Type B pancreatic cell (in vitro differentiated cells): ENCODE measurements around the gene CCDC158. TPM values are rescaled to one million over a fixed set of nuclear protein-coding genes. Genes with fewer than 3 reads are reported as not detected.

ENCODE experiments used
- DNase-seq: peaks from one replicate; pipeline ENCODE4 v3.0.0; 2021; ENCODE audit warnings: mixed read lengths; ENCODE audit not compliant: unreplicated experiment; ENCODE audit errors: extremely low spot score
- H3K27ac Mint-ChIP-seq: 2 replicates; pipeline ENCODE4 v1.8.0; 2021; ENCODE audit warnings: mild to moderate bottlenecking, mixed read lengths
- H3K27me3 Mint-ChIP-seq: 2 replicates; pipeline ENCODE4 v1.8.0; 2021; ENCODE audit warnings: mixed read lengths
- H3K36me3 Mint-ChIP-seq: 2 replicates; pipeline ENCODE4 v1.8.0; 2021; ENCODE audit warnings: mixed read lengths
- H3K4me1 Mint-ChIP-seq: one replicate; pipeline ENCODE4 v1.8.0; 2021; ENCODE audit warnings: mixed read lengths; ENCODE audit not compliant: unreplicated experiment
- H3K4me3 Mint-ChIP-seq: 2 replicates; pipeline ENCODE4 v1.8.0; 2021; ENCODE audit warnings: mild to moderate bottlenecking, mixed read lengths
- H3K9me3 Mint-ChIP-seq: 2 replicates; pipeline ENCODE4 v1.8.0; 2021; ENCODE audit warnings: mixed read lengths
- total RNA-seq: library from RNA; stranded (reverse); gene quantifications from 2 replicates; pipeline ENCODE4 v1.2.1, GENCODE V29; 2021; ENCODE audit warnings: low replicate concordance
- TF ChIP-seq, protein P1 (sequence below): fragments of 200-600 bp; sonication (generic); conservative IDR thresholded peaks from 2 replicates; pipeline ENCODE4 v1.5.0; 2021; ENCODE audit warnings: antibody characterized with exemption, mild to moderate bottlenecking

CCDC158 gene
- total RNA-seq, 1 donor from 2014 or later = not detected

DNA sequence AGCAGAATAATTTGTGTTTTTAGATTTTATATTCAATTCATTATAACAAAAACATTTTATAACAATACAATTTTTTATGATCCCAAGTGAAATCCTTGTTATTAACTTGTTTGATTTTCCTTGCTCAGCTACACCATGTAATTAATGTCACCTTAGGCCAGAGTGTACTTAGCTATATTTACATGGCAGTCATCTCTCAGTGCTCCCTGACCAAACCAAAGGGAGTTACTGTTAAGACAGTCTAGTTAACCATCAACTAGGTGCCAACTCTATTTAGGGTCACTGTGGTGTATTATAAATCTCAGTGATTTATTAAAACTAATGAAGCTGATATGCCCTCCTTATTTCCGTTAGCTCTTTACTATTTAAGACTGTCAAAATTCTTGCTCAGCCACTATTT, 44.4 kb downstream of the CCDC158 start:
- peaks cover 12% of the 10 kb centered on the region for H3K27me3 Mint-ChIP-seq
- no peak overlapping the region for H3K27ac Mint-ChIP-seq
- H3K36me3 Mint-ChIP-seq = no peaks in the 10 kb centered on the region
- no peaks in the 10 kb centered on the region for H3K9me3 Mint-ChIP-seq
- H3K4me1 Mint-ChIP-seq = peaks cover 21% of the 10 kb centered on the region
- H3K4me3 Mint-ChIP-seq = no peak overlapping the region
- DNase-seq = no peak
- TF ChIP-seq, protein P1, sequence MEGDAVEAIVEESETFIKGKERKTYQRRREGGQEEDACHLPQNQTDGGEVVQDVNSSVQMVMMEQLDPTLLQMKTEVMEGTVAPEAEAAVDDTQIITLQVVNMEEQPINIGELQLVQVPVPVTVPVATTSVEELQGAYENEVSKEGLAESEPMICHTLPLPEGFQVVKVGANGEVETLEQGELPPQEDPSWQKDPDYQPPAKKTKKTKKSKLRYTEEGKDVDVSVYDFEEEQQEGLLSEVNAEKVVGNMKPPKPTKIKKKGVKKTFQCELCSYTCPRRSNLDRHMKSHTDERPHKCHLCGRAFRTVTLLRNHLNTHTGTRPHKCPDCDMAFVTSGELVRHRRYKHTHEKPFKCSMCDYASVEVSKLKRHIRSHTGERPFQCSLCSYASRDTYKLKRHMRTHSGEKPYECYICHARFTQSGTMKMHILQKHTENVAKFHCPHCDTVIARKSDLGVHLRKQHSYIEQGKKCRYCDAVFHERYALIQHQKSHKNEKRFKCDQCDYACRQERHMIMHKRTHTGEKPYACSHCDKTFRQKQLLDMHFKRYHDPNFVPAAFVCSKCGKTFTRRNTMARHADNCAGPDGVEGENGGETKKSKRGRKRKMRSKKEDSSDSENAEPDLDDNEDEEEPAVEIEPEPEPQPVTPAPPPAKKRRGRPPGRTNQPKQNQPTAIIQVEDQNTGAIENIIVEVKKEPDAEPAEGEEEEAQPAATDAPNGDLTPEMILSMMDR = no peak

DNA sequence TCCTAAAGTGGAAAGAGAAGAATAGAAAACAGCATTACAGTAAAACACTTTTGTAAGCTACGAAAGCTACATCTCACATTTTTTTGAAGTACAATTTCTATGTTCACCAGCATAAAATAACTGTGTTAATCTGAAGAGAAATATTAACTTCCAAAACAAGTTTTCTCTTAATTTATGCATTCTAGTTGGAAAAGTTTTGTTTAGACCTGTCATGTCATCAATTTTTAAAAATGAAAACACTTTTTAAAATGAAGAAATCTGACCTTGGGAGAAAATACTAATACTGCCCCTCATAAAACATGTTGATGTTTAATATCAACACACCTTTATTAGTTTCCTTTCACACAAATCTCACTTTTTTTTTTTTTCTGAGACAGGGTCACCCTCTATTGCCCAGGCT, 45.2 kb downstream of the CCDC158 start:
- Mint-ChIP-seq H3K4me1 (peaks cover 21% of the 10 kb centered on the region), H3K27ac (no peak overlapping the region), H3K4me3 (no peak overlapping the region), H3K9me3 (no peaks in the 10 kb centered on the region), H3K36me3 (no peaks in the 10 kb centered on the region), H3K27me3 (peaks cover 12% of the 10 kb centered on the region)
- no peak for DNase-seq
- TF ChIP-seq, protein P1 = no peak

DNA sequence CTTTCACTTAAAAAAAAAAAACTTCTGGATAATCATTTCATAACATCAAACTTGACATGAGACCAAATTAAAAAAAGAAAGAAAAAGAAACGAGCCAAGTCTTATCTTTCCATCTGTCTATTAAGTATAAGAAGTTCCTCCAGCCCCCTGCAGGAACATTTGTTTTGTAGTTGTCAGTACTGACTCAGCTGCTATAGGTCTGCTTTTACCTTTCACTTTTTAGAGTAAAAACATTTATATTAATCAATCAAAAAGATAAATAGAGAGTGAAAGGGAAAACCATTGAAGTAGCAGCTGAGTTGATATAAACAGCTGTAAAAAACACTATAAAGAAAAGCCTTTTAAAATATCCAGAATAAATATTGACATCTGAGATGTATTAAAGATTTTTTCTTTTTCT, 46.1 kb downstream of the CCDC158 start:
- Mint-ChIP-seq H3K27ac (no peak overlapping the region), H3K4me1 (peaks cover 21% of the 10 kb centered on the region), H3K27me3 (peaks cover 17% of the 10 kb centered on the region), H3K36me3 (no peaks in the 10 kb centered on the region), H3K9me3 (no peaks in the 10 kb centered on the region), H3K4me3 (no peak overlapping the region)
- DNase-seq = no peak
- TF ChIP-seq, protein P1 = peak; percentile 37

GRCh38 chr4:76373919-76374552, 46.9 kb downstream of the CCDC158 start:
- TF ChIP-seq, protein P1 = no peak
- no peaks in the 10 kb centered on the region for H3K9me3 Mint-ChIP-seq
- H3K4me3 Mint-ChIP-seq = no peak overlapping the region
- H3K27me3 Mint-ChIP-seq = peaks cover 17% of the 10 kb centered on the region
- no peaks in the 10 kb centered on the region for H3K36me3 Mint-ChIP-seq
- DNase-seq = no peak
- peaks cover 21% of the 10 kb centered on the region for H3K4me1 Mint-ChIP-seq
- H3K27ac Mint-ChIP-seq = no peak overlapping the region

DNA sequence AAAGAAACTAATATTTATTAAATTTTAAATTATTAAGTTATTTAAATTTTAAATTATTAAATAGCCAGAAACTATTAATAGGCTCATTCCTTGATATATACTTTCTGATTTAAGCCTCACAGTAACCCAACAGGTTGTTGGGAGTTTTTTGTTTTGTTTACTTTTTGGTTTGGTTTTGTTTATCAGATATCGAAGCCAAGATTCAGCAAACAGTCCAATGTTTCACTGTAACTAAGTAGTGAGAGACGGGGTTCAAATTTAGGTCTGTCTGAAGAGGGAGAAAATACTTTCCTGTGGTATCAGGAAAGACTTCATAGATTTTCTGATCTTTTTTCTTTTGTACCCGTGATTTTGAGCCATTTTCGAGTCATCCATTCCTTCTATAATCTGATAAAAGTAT, 54.2 kb downstream of the CCDC158 start:
- Mint-ChIP-seq H3K27me3 (peaks cover 8% of the 10 kb centered on the region), H3K9me3 (no peaks in the 10 kb centered on the region), H3K4me1 (no peaks in the 10 kb centered on the region), H3K27ac (no peak overlapping the region), H3K36me3 (no peaks in the 10 kb centered on the region), H3K4me3 (no peak overlapping the region)
- TF ChIP-seq, protein P1 = no peak
- no peak for DNase-seq

- no peaks in the 10 kb centered on the region for H3K4me1 Mint-ChIP-seq
- no peak for DNase-seq
Observed at GRCh38 chr4:76365636-76366035, 55.3 kb downstream of the CCDC158 start.

More at GRCh38 chr4:76365636-76366035, 55.3 kb downstream of the CCDC158 start:
- Mint-ChIP-seq H3K27ac (no peak overlapping the region), H3K4me3 (no peak overlapping the region), H3K36me3 (no peaks in the 10 kb centered on the region), H3K27me3 (peaks cover 8% of the 10 kb centered on the region), H3K9me3 (no peaks in the 10 kb centered on the region)
- TF ChIP-seq, protein P1 = no peak
